Calu3 (cell line): ENCODE results near the gene GALNT17. TPM values are rescaled to one million over a fixed set of nuclear protein-coding genes. Genes with fewer than 3 reads are reported as not detected.

Experiments
- BruUV-seq: library from RNA; stranded (reverse); fragments of 400-500 nt; replicated peaks from 2 replicates; lab custom pipeline; 2021; lab: Mats Ljungman, UMichigan
- CTCF ChIA-PET: fragments of 300-600 bp; sonication (Branson Sonifier 250); formaldehyde crosslinking; loops from one replicate; lab custom pipeline; 2022; ENCODE audit warnings: antibody characterized with exemption; lab: Charles Lee
- DNase-seq: peaks from one replicate; pipeline ENCODE4 v3.0.0; 2022
- H3K27ac Mint-ChIP-seq: one replicate; pipeline ENCODE4 v1.8.0; 2022; ENCODE audit warnings: mixed read lengths; ENCODE audit not compliant: unreplicated experiment
- H3K27me3 Mint-ChIP-seq: one replicate; pipeline ENCODE4 v1.8.0; 2022; ENCODE audit warnings: mixed read lengths; ENCODE audit not compliant: unreplicated experiment
- H3K36me3 Mint-ChIP-seq: one replicate; pipeline ENCODE4 v1.8.0; 2022; ENCODE audit warnings: mild to moderate bottlenecking, moderate library complexity, mixed read lengths; ENCODE audit not compliant: insufficient read depth, unreplicated experiment
- H3K4me1 Mint-ChIP-seq: one replicate; pipeline ENCODE4 v1.8.0; 2022; ENCODE audit warnings: mild to moderate bottlenecking, low read depth, mixed read lengths; ENCODE audit not compliant: unreplicated experiment
- H3K4me3 Mint-ChIP-seq: one replicate; pipeline ENCODE4 v1.8.0; 2022; ENCODE audit warnings: mild to moderate bottlenecking, low read depth, moderate library complexity, mixed read lengths; ENCODE audit not compliant: unreplicated experiment
- H3K9me3 Mint-ChIP-seq: one replicate; pipeline ENCODE4 v1.8.0; 2022; ENCODE audit warnings: low read depth, mixed read lengths; ENCODE audit not compliant: unreplicated experiment
- CTCF ChIP-seq: fragments of 200-600 bp; IDR thresholded peaks from one replicate; pipeline ENCODE4 v1.8.0; 2022; ENCODE audit warnings: antibody characterized with exemption; ENCODE audit not compliant: unreplicated experiment
- intact Hi-C: fragments of 100-400 bp; cut with micrococcal nuclease; formaldehyde crosslinking; loops from one replicate; pipeline ENCODE4 v1.10.0; 2022; ENCODE audit not compliant: unreplicated experiment
- total RNA-seq: library from RNA; stranded (reverse); gene quantifications from 2 replicates; pipeline ENCODE4 v1.2.3, GENCODE V29; 2022

The GALNT17 gene
- total RNA-seq, 1 experiment from 2014 or later: not detected

- no TSS peak for BruUV-seq
- Mint-ChIP-seq H3K27me3 (no peaks in the 10 kb centered on the region), H3K9me3 (peaks cover 13% of the 10 kb centered on the region), H3K36me3 (no peaks in the 10 kb centered on the region), H3K4me1 (no peaks in the 10 kb centered on the region), H3K4me3 (no peak overlapping the region), H3K27ac (no peak overlapping the region)
- no peak for TF ChIP-seq CTCF
- intact Hi-C loops: no loop called here
- CTCF ChIA-PET: interaction anchor here (0.6 kb wide), 1 partner anchor 1218 kb away, joined by 3 read pairs; no protein-coding TSS in a partner anchor
- no peak for DNase-seq
Measured at GRCh38 chr7:71616217-71616616, 484.3 kb downstream of the GALNT17 start.

DNA sequence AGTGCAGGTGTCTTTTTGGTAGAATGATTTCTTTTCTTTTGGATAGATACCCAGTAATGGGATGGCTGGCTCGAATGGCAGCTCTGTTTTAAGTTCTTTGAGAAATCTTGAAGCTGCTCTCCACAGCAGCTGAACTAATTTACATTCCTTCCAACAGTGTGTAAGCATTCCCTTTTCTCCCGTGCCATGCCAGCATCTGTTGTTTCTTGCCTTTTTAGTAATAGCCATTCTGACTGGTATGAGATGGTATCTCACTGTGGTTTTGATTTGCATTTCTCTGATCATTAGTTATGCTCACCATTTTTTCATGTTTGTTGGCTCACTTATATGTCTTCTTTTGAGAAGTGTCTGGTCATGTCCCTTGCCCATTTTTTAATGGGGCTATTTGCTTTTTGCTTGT is 486.3 kb downstream of the GALNT17 start:
- no TSS peak for BruUV-seq
- H3K9me3 Mint-ChIP-seq: peaks cover 11% of the 10 kb centered on the region
- H3K36me3 Mint-ChIP-seq: no peaks in the 10 kb centered on the region
- H3K27ac Mint-ChIP-seq: no peak overlapping the region
- intact Hi-C loops: no loop called here
- no peaks in the 10 kb centered on the region for H3K27me3 Mint-ChIP-seq
- no peak overlapping the region for H3K4me3 Mint-ChIP-seq
- TF ChIP-seq CTCF: no peak
- DNase-seq: no peak
- CTCF ChIA-PET: no interaction called here
- no peaks in the 10 kb centered on the region for H3K4me1 Mint-ChIP-seq

GRCh38 chr7:71625545-71625944 is 493.6 kb downstream of the GALNT17 start:
- Mint-ChIP-seq H3K27me3 (no peaks in the 10 kb centered on the region), H3K4me3 (no peak overlapping the region), H3K36me3 (no peaks in the 10 kb centered on the region), H3K9me3 (peaks cover 6% of the 10 kb centered on the region), H3K27ac (no peak overlapping the region), H3K4me1 (no peaks in the 10 kb centered on the region)
- intact Hi-C loops: no loop called here
- BruUV-seq: no TSS peak
- CTCF ChIA-PET: no interaction called here
- no peak for DNase-seq
- TF ChIP-seq CTCF: no peak

- H3K9me3 Mint-ChIP-seq: peaks cover 8% of the 10 kb centered on the region
- no peak for DNase-seq
- H3K27ac Mint-ChIP-seq: no peak overlapping the region
- no peaks in the 10 kb centered on the region for H3K27me3 Mint-ChIP-seq
- no TSS peak for BruUV-seq
- TF ChIP-seq CTCF: no peak
- CTCF ChIA-PET: no interaction called here
- no peaks in the 10 kb centered on the region for H3K36me3 Mint-ChIP-seq
- no peak overlapping the region for H3K4me3 Mint-ChIP-seq
- intact Hi-C loops: no loop called here
- H3K4me1 Mint-ChIP-seq: no peaks in the 10 kb centered on the region
Measured at GRCh38 chr7:71626206-71626605, 494.3 kb downstream of the GALNT17 start.
